H9 (cell line): ENCODE measurements around the gene PNPLA2. TPM values are rescaled to one million over a fixed set of nuclear protein-coding genes. Genes with fewer than 3 reads are reported as not detected.

ENCODE experiments used
- DNase-seq: peaks from one replicate; pipeline ENCODE4 v3.0.0-alpha.2; 2017
- H2AFZ ChIP-seq: one replicate; pipeline ENCODE4 v1.6.1; 2013; ENCODE audit warnings: mild to moderate bottlenecking, low read length, control low read depth, moderate library complexity
- H2AK5ac ChIP-seq: 2 replicates; pipeline ENCODE4 v1.6.1; 2013; ENCODE audit warnings: low read length, control low read depth, mixed read lengths; ENCODE audit not compliant: insufficient read length
- H2BK120ac ChIP-seq: one replicate; pipeline ENCODE4 v1.6.1; 2013; ENCODE audit warnings: low read depth, mild to moderate bottlenecking, low read length, control low read depth, inconsistent platforms; ENCODE audit not compliant: poor library complexity, severe bottlenecking
- H2BK12ac ChIP-seq: 2 replicates; pipeline ENCODE4 v1.6.1; 2013; ENCODE audit warnings: low read length, control low read depth, mixed read lengths, low read depth; ENCODE audit not compliant: insufficient read length
- H2BK15ac ChIP-seq: 2 replicates; pipeline ENCODE4 v1.6.1; 2013; ENCODE audit warnings: low read depth, low read length, control low read depth
- H2BK20ac ChIP-seq: one replicate; pipeline ENCODE4 v1.6.1; 2013; ENCODE audit warnings: low read depth, mild to moderate bottlenecking, low read length, control low read depth, inconsistent platforms; ENCODE audit not compliant: poor library complexity, severe bottlenecking
- H2BK5ac ChIP-seq: 2 replicates; pipeline ENCODE4 v1.6.1; 2013; ENCODE audit warnings: low read length, control low read depth, mixed read lengths; ENCODE audit not compliant: insufficient read length
- H3K14ac ChIP-seq: 2 replicates; pipeline ENCODE4 v1.6.1; 2013; ENCODE audit warnings: low read length, control low read depth; ENCODE audit not compliant: insufficient read depth
- H3K18ac ChIP-seq: 2 replicates; pipeline ENCODE4 v1.6.1; 2013; ENCODE audit warnings: low read depth, mild to moderate bottlenecking, mixed read lengths, low read length, control low read depth; ENCODE audit not compliant: insufficient read length
- H3K23ac ChIP-seq: 2 replicates; pipeline ENCODE4 v1.6.1; 2013; ENCODE audit warnings: low read length, control low read depth, mixed read lengths, low read depth; ENCODE audit not compliant: insufficient read length
- H3K23me2 ChIP-seq: 2 replicates; pipeline ENCODE4 v1.6.1; 2013; ENCODE audit warnings: low read depth, mild to moderate bottlenecking, mixed read lengths, low read length, control low read depth; ENCODE audit not compliant: insufficient read length, poor library complexity, severe bottlenecking
- H3K27ac ChIP-seq: 2 replicates; pipeline ENCODE4 v1.5.1; 2013; ENCODE audit warnings: low read length, control low read depth, mixed read lengths, low read depth; ENCODE audit not compliant: insufficient read length
- H3K27me3 ChIP-seq: 2 replicates; pipeline ENCODE4 v1.6.1; 2013; ENCODE audit warnings: low read length, control low read depth, inconsistent platforms; ENCODE audit not compliant: insufficient read depth
- H3K4ac ChIP-seq: 2 replicates; pipeline ENCODE4 v1.6.1; 2013; ENCODE audit warnings: low read depth, mild to moderate bottlenecking, control low read depth, inconsistent platforms, low read length, moderate library complexity
- H3K4me1 ChIP-seq: 2 replicates; pipeline ENCODE4 v1.6.1; 2013; ENCODE audit warnings: low read length, control low read depth, inconsistent platforms; ENCODE audit not compliant: insufficient read depth
- H3K4me2 ChIP-seq: 2 replicates; pipeline ENCODE4 v1.6.1; 2013; ENCODE audit warnings: low read length, control low read depth, mixed read lengths; ENCODE audit not compliant: insufficient read length, insufficient read depth
- H3K56ac ChIP-seq: 2 replicates; pipeline ENCODE4 v1.6.1; 2013; ENCODE audit warnings: low read depth, mild to moderate bottlenecking, mixed read lengths, low read length, control low read depth; ENCODE audit not compliant: insufficient read length
- H3K79me1 ChIP-seq: 2 replicates; pipeline ENCODE4 v1.6.1; 2013; ENCODE audit warnings: low read depth, mild to moderate bottlenecking, moderate library complexity, low read length, control low read depth, inconsistent platforms; ENCODE audit not compliant: insufficient read depth, poor library complexity, severe bottlenecking
- H3K79me2 ChIP-seq: 2 replicates; pipeline ENCODE4 v1.6.1; 2013; ENCODE audit warnings: low read length, control low read depth, inconsistent platforms; ENCODE audit not compliant: insufficient read depth
- H3K9ac ChIP-seq: 2 replicates; pipeline ENCODE4 v1.6.1; 2013; ENCODE audit warnings: low read length, control low read depth, mixed read lengths; ENCODE audit not compliant: insufficient read length; ENCODE audit errors: extremely low read depth
- H3K9me3 ChIP-seq: one replicate; pipeline ENCODE4 v1.6.1; 2013; ENCODE audit warnings: low read depth, low read length, inconsistent platforms; ENCODE audit not compliant: control insufficient read depth
- H3T11ph ChIP-seq: one replicate; pipeline ENCODE4 v1.6.1; 2013; ENCODE audit warnings: mild to moderate bottlenecking, low read length, control low read depth, inconsistent platforms
- H4K20me1 ChIP-seq: one replicate; pipeline ENCODE4 v1.6.1; 2013; ENCODE audit not compliant: control insufficient read depth, insufficient read length, insufficient read depth
- H4K5ac ChIP-seq: 2 replicates; pipeline ENCODE4 v1.6.1; 2013; ENCODE audit warnings: low read depth, mild to moderate bottlenecking, mixed read lengths, low read length, control low read depth; ENCODE audit not compliant: insufficient read length
- H4K8ac ChIP-seq: replicated peaks from 2 replicates; pipeline ENCODE4 v1.6.1; 2013; ENCODE audit warnings: low read length, control low read depth, mixed read lengths, low read depth; ENCODE audit not compliant: insufficient read length
- H4K91ac ChIP-seq: 2 replicates; pipeline ENCODE4 v1.6.1; 2013; ENCODE audit warnings: low read depth, mild to moderate bottlenecking, moderate library complexity, mixed read lengths, low read length, control low read depth; ENCODE audit not compliant: insufficient read length
- H3K27ac Mint-ChIP-seq, 3 experiments: 2 replicates in 2 of 3; 3 replicates in 1 of 3; pipeline ENCODE4 v1.8.0; 2020 to 2021; ENCODE audit warnings: mixed read lengths in 3 of 3, mild to moderate bottlenecking in 1 of 3, moderate library complexity in 1 of 3
- H3K27me3 Mint-ChIP-seq: 2 replicates; pipeline ENCODE4 v1.8.0; 2021; ENCODE audit warnings: low read depth, mild to moderate bottlenecking, moderate library complexity, mixed read lengths
- H3K36me3 Mint-ChIP-seq, 3 experiments: 2 replicates in 2 of 3; 3 replicates in 1 of 3; pipeline ENCODE4 v1.8.0; 2020 to 2021; ENCODE audit warnings: low read depth in 3 of 3, mixed read lengths in 3 of 3; ENCODE audit not compliant: insufficient read depth in 1 of 3
- H3K4me1 Mint-ChIP-seq, 2 experiments: 2 replicates each; pipeline ENCODE4 v1.8.0; 2020; ENCODE audit warnings: mixed read lengths in 2 of 2
- H3K4me3 Mint-ChIP-seq, 2 experiments: 2 replicates in 1 of 2; 3 replicates in 1 of 2; pipeline ENCODE4 v1.8.0; 2020 to 2021; ENCODE audit warnings: mild to moderate bottlenecking in 2 of 2, mixed read lengths in 2 of 2, moderate library complexity in 1 of 2
- H3K9me3 Mint-ChIP-seq, 2 experiments: 2 replicates in 1 of 2; 3 replicates in 1 of 2; pipeline ENCODE4 v1.8.0; 2020; ENCODE audit warnings: mild to moderate bottlenecking in 2 of 2, mixed read lengths in 2 of 2, moderate library complexity in 1 of 2
- WGBS: extraction: QIAGEN DNeasy Blood & Tissue Kit; methylation state at CpG from one replicate; pipeline ENCODE4 v1.1.7; 2013; ENCODE audit warnings: missing lambda C conversion rate, low lambda C conversion rate, mixed read lengths; ENCODE audit not compliant: insufficient read length; ENCODE audit errors: extremely low coverage; 5-methylcytosine and 5-hydroxymethylcytosine counted together
- total RNA-seq: library from RNA; stranded (reverse); gene quantifications from 2 replicates; pipeline ENCODE4 v1.2.1, GENCODE V29; 2021
- TF ChIP-seq, protein P1 (sequence below): fragments of 200-600 bp; sonication (generic); conservative IDR thresholded peaks from 3 replicates; pipeline ENCODE4 v1.8.0; 2021; ENCODE audit warnings: antibody characterized with exemption, mild to moderate bottlenecking

Gene PNPLA2
- total RNA-seq, 1 experiment from 2014 or later: 67.3 TPM

DNA sequence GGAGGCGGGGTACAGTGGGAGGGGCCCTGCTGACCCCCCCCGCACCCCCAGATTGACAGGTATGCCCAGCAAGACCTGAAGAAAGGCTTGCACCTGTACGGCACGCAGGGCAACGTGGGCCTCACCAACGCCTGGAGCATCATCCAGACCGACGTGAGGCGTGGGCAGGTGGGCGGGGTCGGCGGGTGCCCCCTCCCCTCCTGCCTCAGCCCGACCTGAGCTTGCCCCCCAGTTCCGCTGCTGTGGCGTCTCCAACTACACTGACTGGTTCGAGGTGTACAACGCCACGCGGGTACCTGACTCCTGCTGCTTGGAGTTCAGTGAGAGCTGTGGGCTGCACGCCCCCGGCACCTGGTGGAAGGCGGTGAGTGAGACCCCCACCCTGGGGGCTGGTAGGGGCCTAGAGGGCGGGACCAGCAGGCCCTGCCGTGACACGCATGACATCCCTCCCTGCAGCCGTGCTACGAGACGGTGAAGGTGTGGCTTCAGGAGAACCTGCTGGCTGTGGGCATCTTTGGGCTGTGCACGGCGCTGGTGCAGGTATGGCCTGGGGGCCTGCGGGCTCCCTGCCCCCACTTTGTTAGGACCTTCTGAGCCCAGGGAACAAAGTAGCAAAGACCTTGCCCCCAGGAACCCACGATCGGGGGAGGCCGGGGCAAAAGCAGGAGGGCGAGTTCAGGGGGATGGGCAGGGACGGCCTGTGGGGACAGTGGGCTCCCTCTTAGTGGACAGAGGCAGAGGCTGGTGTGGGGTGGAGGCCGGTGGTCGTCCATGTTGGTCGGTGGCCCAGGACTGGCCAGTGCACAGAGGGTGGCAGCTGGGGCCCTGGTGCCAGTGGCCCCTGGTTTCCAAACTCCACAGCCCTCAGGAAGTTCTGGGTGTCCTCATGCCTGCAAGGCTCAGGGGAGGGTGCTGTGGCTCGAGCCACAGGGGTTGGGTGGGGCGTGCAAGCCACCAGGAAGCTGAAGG is 47.0 kb downstream of the PNPLA2 start:
- peaks cover 3 to 17% (median 15%) of the 10 kb centered on the region in 3 experiments; a peak in 5 of 7 replicates for H3K36me3 Mint-ChIP-seq
- Histone ChIP-seq H3K4ac (no peak overlapping the region), H2AK5ac (no peak overlapping the region), H3K79me1 (no peaks in the 10 kb centered on the region), H4K5ac (no peak overlapping the region), H3K9me3 (no peaks in the 10 kb centered on the region), H3K23ac (no peak overlapping the region), H3K27ac (no peak overlapping the region), H3K14ac (no peak overlapping the region), H3K27me3 (no peaks in the 10 kb centered on the region), H3K23me2 (no peaks in the 10 kb centered on the region), H4K20me1 (no peaks in the 10 kb centered on the region), H3K79me2 (no peaks in the 10 kb centered on the region), H2BK120ac (no peak overlapping the region), H3K9ac (no peak overlapping the region), H4K8ac (no peak overlapping the region), H3K4me2 (no peak overlapping the region), H4K91ac (no peak overlapping the region), H2BK20ac (no peak overlapping the region), H3T11ph (no peak overlapping the region), H2BK12ac (no peak overlapping the region), H3K56ac (no peak overlapping the region), H3K18ac (no peak overlapping the region), H2BK5ac (no peak overlapping the region), H2AFZ (no peak overlapping the region), H2BK15ac (no peak overlapping the region), H3K4me1 (no peaks in the 10 kb centered on the region; the same call in 1 of the 2 replicates)
- no peaks in the 10 kb centered on the region for H3K9me3 Mint-ChIP-seq
- DNase-seq: no peak
- peaks cover 9% of the 10 kb centered on the region for H3K27me3 Mint-ChIP-seq
- H3K27ac Mint-ChIP-seq: peak overlapping the region in 1 of 3 experiments; percentile 32; a peak in 1 of 7 replicates
- H3K4me3 Mint-ChIP-seq: no peak overlapping the region
- WGBS: no CpG with 5 or more reads among the region's 41 CpGs
- H3K4me1 Mint-ChIP-seq: peaks cover 22 to 37% of the 10 kb centered on the region in 2 experiments
- TF ChIP-seq, protein P1, sequence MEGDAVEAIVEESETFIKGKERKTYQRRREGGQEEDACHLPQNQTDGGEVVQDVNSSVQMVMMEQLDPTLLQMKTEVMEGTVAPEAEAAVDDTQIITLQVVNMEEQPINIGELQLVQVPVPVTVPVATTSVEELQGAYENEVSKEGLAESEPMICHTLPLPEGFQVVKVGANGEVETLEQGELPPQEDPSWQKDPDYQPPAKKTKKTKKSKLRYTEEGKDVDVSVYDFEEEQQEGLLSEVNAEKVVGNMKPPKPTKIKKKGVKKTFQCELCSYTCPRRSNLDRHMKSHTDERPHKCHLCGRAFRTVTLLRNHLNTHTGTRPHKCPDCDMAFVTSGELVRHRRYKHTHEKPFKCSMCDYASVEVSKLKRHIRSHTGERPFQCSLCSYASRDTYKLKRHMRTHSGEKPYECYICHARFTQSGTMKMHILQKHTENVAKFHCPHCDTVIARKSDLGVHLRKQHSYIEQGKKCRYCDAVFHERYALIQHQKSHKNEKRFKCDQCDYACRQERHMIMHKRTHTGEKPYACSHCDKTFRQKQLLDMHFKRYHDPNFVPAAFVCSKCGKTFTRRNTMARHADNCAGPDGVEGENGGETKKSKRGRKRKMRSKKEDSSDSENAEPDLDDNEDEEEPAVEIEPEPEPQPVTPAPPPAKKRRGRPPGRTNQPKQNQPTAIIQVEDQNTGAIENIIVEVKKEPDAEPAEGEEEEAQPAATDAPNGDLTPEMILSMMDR: no peak
